SU-DHL-6 (cell line): ENCODE measurements around the gene REEP3.

ENCODE experiments used
- EZH2phosphoT487 ChIP-seq: fragments of 200-600 bp; sonication (generic), shearing (Covaris generic); conservative IDR thresholded peaks from 2 replicates; pipeline ENCODE4 v1.6.1; 2018; ENCODE audit warnings: mild to moderate bottlenecking, antibody characterized with exemption, low read length, moderate library complexity, mixed read lengths
- TF ChIP-seq, protein P1 (sequence below): fragments of 200-600 bp; sonication (generic); IDR thresholded peaks from one replicate; pipeline ENCODE4 v1.5.1; 2017; ENCODE audit warnings: antibody characterized with exemption, mild to moderate bottlenecking, low read length, moderate library complexity; ENCODE audit not compliant: insufficient read depth, poor library complexity, severe bottlenecking

DNA sequence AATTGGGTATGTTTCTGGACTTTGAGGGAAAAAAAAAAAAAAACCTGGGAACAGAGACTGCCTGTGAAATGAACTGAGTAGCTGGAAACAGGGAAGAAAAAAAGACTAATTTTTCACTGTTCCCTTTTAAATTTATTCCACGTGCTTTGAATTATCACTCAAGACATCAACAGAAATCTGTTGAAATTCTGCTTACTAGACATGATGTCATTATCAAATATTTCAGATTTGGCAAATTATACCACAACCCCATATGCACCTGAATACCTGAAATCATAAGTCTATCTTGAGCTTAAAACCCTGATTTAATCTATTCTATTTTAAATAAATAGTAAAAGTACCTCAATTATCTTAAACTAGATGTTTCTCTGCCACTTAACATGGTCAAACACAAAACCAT is 5.0 kb upstream of the REEP3 start:
- TF ChIP-seq EZH2phosphoT487: no peak
- TF ChIP-seq, protein P1, sequence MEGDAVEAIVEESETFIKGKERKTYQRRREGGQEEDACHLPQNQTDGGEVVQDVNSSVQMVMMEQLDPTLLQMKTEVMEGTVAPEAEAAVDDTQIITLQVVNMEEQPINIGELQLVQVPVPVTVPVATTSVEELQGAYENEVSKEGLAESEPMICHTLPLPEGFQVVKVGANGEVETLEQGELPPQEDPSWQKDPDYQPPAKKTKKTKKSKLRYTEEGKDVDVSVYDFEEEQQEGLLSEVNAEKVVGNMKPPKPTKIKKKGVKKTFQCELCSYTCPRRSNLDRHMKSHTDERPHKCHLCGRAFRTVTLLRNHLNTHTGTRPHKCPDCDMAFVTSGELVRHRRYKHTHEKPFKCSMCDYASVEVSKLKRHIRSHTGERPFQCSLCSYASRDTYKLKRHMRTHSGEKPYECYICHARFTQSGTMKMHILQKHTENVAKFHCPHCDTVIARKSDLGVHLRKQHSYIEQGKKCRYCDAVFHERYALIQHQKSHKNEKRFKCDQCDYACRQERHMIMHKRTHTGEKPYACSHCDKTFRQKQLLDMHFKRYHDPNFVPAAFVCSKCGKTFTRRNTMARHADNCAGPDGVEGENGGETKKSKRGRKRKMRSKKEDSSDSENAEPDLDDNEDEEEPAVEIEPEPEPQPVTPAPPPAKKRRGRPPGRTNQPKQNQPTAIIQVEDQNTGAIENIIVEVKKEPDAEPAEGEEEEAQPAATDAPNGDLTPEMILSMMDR: no peak
